ENCODE measurements around the gene ZNF74. TPM values are rescaled to one million over a fixed set of nuclear protein-coding genes. Genes with fewer than 3 reads are reported as not detected.
A peak's percentile ranks its signal among the peaks of the same experiment; 100 is the strongest.

Gene ZNF74
- total RNA-seq, 1 experiment from 2014 or later, result 11.1 TPM

- Mint-ChIP-seq H3K4me3 (ENCODE audit: low read depth, unreplicated experiment) (no peak overlapping the region), H3K9me3 (ENCODE audit: low read depth, unreplicated experiment) (no peaks in the 10 kb centered on the region), H3K36me3 (ENCODE audit: insufficient read depth, unreplicated experiment) (peaks cover 4% of the 10 kb centered on the region), H3K27me3 (ENCODE audit: unreplicated experiment) (peaks cover 41% of the 10 kb centered on the region), H3K27ac (ENCODE audit: unreplicated experiment) (no peak overlapping the region), H3K4me1 (ENCODE audit: low read depth, unreplicated experiment) (peaks cover 7% of the 10 kb centered on the region)
- no peak for TF ChIP-seq CTCF (IDR thresholded peaks at IDR 0.05; ENCODE audit: unreplicated experiment)
- intact Hi-C loops (cut with micrococcal nuclease; ENCODE audit: unreplicated experiment), result no loop called here
- BruUV-seq (replicated peaks), result no TSS peak
- CTCF ChIA-PET, result no interaction called here
- no peak for DNase-seq
Measured at GRCh38 chr22:20427945-20428417, 34.0 kb downstream of the ZNF74 start.

- no peak for TF ChIP-seq CTCF (IDR thresholded peaks at IDR 0.05; ENCODE audit: unreplicated experiment)
- no TSS peak for BruUV-seq (replicated peaks)
- peaks cover 4% of the 10 kb centered on the region for H3K36me3 Mint-ChIP-seq (ENCODE audit: insufficient read depth, unreplicated experiment)
- intact Hi-C loops (cut with micrococcal nuclease; ENCODE audit: unreplicated experiment), result no loop called here
- CTCF ChIA-PET, result interaction anchor here (0.7 to 0.8 kb wide), 2 partner anchors 10 to 139 kb away, joined by 3 to 7 read pairs; no protein-coding TSS in a partner anchor
- no peak for DNase-seq
- H3K9me3 Mint-ChIP-seq (ENCODE audit: low read depth, unreplicated experiment), result no peaks in the 10 kb centered on the region
- peak overlapping the region; percentile 64 for H3K4me3 Mint-ChIP-seq (ENCODE audit: low read depth, unreplicated experiment)
- no peak overlapping the region for H3K27ac Mint-ChIP-seq (ENCODE audit: unreplicated experiment)
- H3K27me3 Mint-ChIP-seq (ENCODE audit: unreplicated experiment), result peaks cover 48% of the 10 kb centered on the region
- peaks cover 2% of the 10 kb centered on the region for H3K4me1 Mint-ChIP-seq (ENCODE audit: low read depth, unreplicated experiment)
Measured at GRCh38 chr22:20428496-20429253, 34.7 kb downstream of the ZNF74 start.

- DNase-seq, result peak; percentile 58
- CTCF ChIA-PET, result interaction anchor here (0.7 to 0.8 kb wide), 2 partner anchors 11 to 139 kb away, joined by 3 to 7 read pairs; no protein-coding TSS in a partner anchor
- no peaks in the 10 kb centered on the region for H3K4me1 Mint-ChIP-seq (ENCODE audit: low read depth, unreplicated experiment)
- H3K4me3 Mint-ChIP-seq (ENCODE audit: low read depth, unreplicated experiment), result peak overlapping the region; percentile 64
- no TSS peak for BruUV-seq (replicated peaks)
- peaks cover 4% of the 10 kb centered on the region for H3K36me3 Mint-ChIP-seq (ENCODE audit: insufficient read depth, unreplicated experiment)
- intact Hi-C loops (cut with micrococcal nuclease; ENCODE audit: unreplicated experiment), result no loop called here
- TF ChIP-seq CTCF (IDR thresholded peaks at IDR 0.05; ENCODE audit: unreplicated experiment), result no peak
- H3K27me3 Mint-ChIP-seq (ENCODE audit: unreplicated experiment), result peaks cover 56% of the 10 kb centered on the region
- no peak overlapping the region for H3K27ac Mint-ChIP-seq (ENCODE audit: unreplicated experiment)
- H3K9me3 Mint-ChIP-seq (ENCODE audit: low read depth, unreplicated experiment), result no peaks in the 10 kb centered on the region
Measured at GRCh38 chr22:20429254-20430100, 35.5 kb downstream of the ZNF74 start.

- Mint-ChIP-seq H3K36me3 (ENCODE audit: insufficient read depth, unreplicated experiment) (peaks cover 4% of the 10 kb centered on the region), H3K27me3 (ENCODE audit: unreplicated experiment) (peaks cover 63% of the 10 kb centered on the region), H3K9me3 (ENCODE audit: low read depth, unreplicated experiment) (no peaks in the 10 kb centered on the region), H3K27ac (ENCODE audit: unreplicated experiment) (no peak overlapping the region), H3K4me1 (ENCODE audit: low read depth, unreplicated experiment) (no peaks in the 10 kb centered on the region), H3K4me3 (ENCODE audit: low read depth, unreplicated experiment) (peak overlapping the region; percentile 66)
- no TSS peak for BruUV-seq (replicated peaks)
- no peak for DNase-seq
- CTCF ChIA-PET, result no interaction called here
- intact Hi-C loops (cut with micrococcal nuclease; ENCODE audit: unreplicated experiment), result no loop called here
- TF ChIP-seq CTCF (IDR thresholded peaks at IDR 0.05; ENCODE audit: unreplicated experiment), result no peak
Measured at GRCh38 chr22:20430101-20430719, 36.3 kb downstream of the ZNF74 start.
